K562 (cell line): ENCODE results near the gene DYRK1A. TPM values are rescaled to one million over a fixed set of nuclear protein-coding genes. Genes with fewer than 3 reads are reported as not detected.
A peak's percentile ranks its signal among the peaks of the same experiment; 100 is the strongest.

ENCODE experiments used
- CHAMP1 ChIP-seq: fragments of 450-650 bp; IDR thresholded peaks from 2 replicates; pipeline ENCODE4 v1.6.1; 2016; ENCODE audit warnings: mild to moderate bottlenecking
- CHCHD3 ChIP-seq: fragments of 250-450 bp; sonication (Bioruptor Pico); IDR thresholded peaks from 2 replicates; pipeline ENCODE4 v2.1.2; 2022; ENCODE audit warnings: mild to moderate bottlenecking
- CREM ChIP-seq: IDR thresholded peaks from 2 replicates; pipeline ENCODE4 v1.6.1; 2014; ENCODE audit warnings: antibody characterized with exemption, low read depth
- DPF2 ChIP-seq: fragments of 450-650 bp; IDR thresholded peaks from 2 replicates; pipeline ENCODE4 v1.6.1; 2016
- FOXK1 ChIP-seq: sonication (generic); formaldehyde crosslinking; IDR thresholded peaks from 2 replicates; pipeline ENCODE4 v1.8.0; 2022; ENCODE audit warnings: missing genetic modification reagents, mild to moderate bottlenecking, borderline replicate concordance
- GTF3C2 ChIP-seq: IDR thresholded peaks from 3 replicates; pipeline ENCODE4 v1.6.1; 2011; ENCODE audit warnings: borderline replicate concordance, mild to moderate bottlenecking, moderate library complexity; ENCODE audit not compliant: insufficient read length; ENCODE audit errors: extremely low read depth
- HES1 ChIP-seq: fragments of 450-650 bp; IDR thresholded peaks from 2 replicates; pipeline ENCODE4 v1.6.1; 2016; ENCODE audit warnings: low read depth, mild to moderate bottlenecking, moderate library complexity
- IRF9 ChIP-seq: fragments of 450-650 bp; IDR thresholded peaks from 2 replicates; pipeline ENCODE4 v1.6.1; 2016; ENCODE audit warnings: missing biosample characterization, missing genetic modification characterization
- PHF21A ChIP-seq: fragments of 450-650 bp; IDR thresholded peaks from 2 replicates; pipeline ENCODE4 v1.6.1; 2017; ENCODE audit warnings: low read depth, borderline replicate concordance
- POLR2AphosphoS2 ChIP-seq: IDR thresholded peaks from 2 replicates; pipeline ENCODE4 v1.6.1; 2012; ENCODE audit warnings: low read length, improper control_type of control experiment
- TGIF2 ChIP-seq: sonication (generic); formaldehyde crosslinking; IDR thresholded peaks from 2 replicates; pipeline ENCODE4 v1.8.1; 2022; ENCODE audit warnings: mild to moderate bottlenecking, missing genetic modification reagents, moderate library complexity
- THRAP3 ChIP-seq: fragments of 450-650 bp; IDR thresholded peaks from 2 replicates; pipeline ENCODE4 v1.6.1; 2016; ENCODE audit warnings: mild to moderate bottlenecking, inconsistent platforms, borderline replicate concordance
- USF2 ChIP-seq: sonication (generic); formaldehyde crosslinking; IDR thresholded peaks from 2 replicates; pipeline ENCODE4 v1.5.0; 2020; ENCODE audit warnings: missing genetic modification reagents
- XRCC5 ChIP-seq: fragments of 200-400 bp; formaldehyde crosslinking; IDR thresholded peaks from 2 replicates; pipeline ENCODE4 v1.6.1; 2017; ENCODE audit warnings: low read depth, mild to moderate bottlenecking, low read length
- ZNF165 ChIP-seq: fragments of 250-450 bp; sonication (Bioruptor Pico); IDR thresholded peaks from 2 replicates; pipeline ENCODE4 v1.4.0; 2020; ENCODE audit warnings: borderline replicate concordance
- ZNF184 ChIP-seq: sonication (generic); formaldehyde crosslinking; IDR thresholded peaks from 2 replicates; pipeline ENCODE4 v1.5.0; 2020; ENCODE audit warnings: missing genetic modification reagents
- ZNF740 ChIP-seq, 3 experiments: fragments of 200-800 bp in 1 of 3; sonication (Bioruptor generic) in 1 of 3; sonication (generic) in 1 of 3; formaldehyde crosslinking in 1 of 3; IDR thresholded peaks; 2 replicates each; pipeline versions ENCODE4 v1.6.1 to v1.8.0; 2016 to 2022; ENCODE audit warnings: mild to moderate bottlenecking in 2 of 3, missing compliant biosample characterization in 2 of 3, missing genetic modification characterization in 2 of 3, missing genetic modification reagents in 1 of 3
- ZNF76 ChIP-seq: fragments of 250-450 bp; sonication (Bioruptor Pico); IDR thresholded peaks from 2 replicates; pipeline ENCODE4 v1.4.0; 2020; ENCODE audit warnings: mild to moderate bottlenecking, moderate library complexity, borderline replicate concordance
- polyA plus RNA-seq, 8 experiments: library from polyadenylated mRNA; depleted of rRNA in 4 of 8; stranded (reverse) in 5 of 8; unstranded in 3 of 8; fragments of >200 nt; fragmentation: Nextera tagmentation in 2 of 8; fragmentation: Illumina TruSeq in 1 of 8; extraction: Ambion mirVana in 2 of 8; extraction: Trizol in 1 of 8; gene quantifications; 2 replicates each; pipeline versions ENCODE4 v1.2.1 to v1.2.3, GENCODE V29; 2011 to 2014; ENCODE audit warnings: inconsistent platforms in 1 of 8, missing spikeins in 1 of 8
- total RNA-seq, 7 experiments: library from RNA; depleted of rRNA in 6 of 7; stranded (reverse); fragments of >200 nt in 6 of 7; fragmentation: Illumina TruSeq in 2 of 7; extraction: Trizol in 2 of 7; gene quantifications; 2 replicates each; pipeline versions ENCODE4 v1.2.1 to v1.2.3, GENCODE V29; 2011 to 2021; ENCODE audit warnings: low replicate concordance in 1 of 7

Gene DYRK1A
- total and polyA plus RNA-seq, 9 of the 15 experiments (the other 6 are each of a cell fraction or from before 2014, with no cell fraction given): 3.7 to 64.8 (median 42.3) TPM

GRCh38 chr21:37455504-37455911 lies 88.9 kb downstream of the DYRK1A start (continued):
- TF ChIP-seq ZNF740 (CRISPR knock-in tag; IDR thresholded peaks at IDR 0.05) (no peak), ZNF740 (tag; IDR thresholded peaks at IDR 0.05) (no peak), IRF9 (tag) (no peak), ZNF165 (CRISPR knock-in tag) (no peak), CHCHD3 (CRISPR knock-in tag) (no peak), ZNF184 (CRISPR knock-in tag) (no peak), TGIF2 (peak; percentile 43; the same call in 1 of the 2 replicates), FOXK1 (no peak), ZNF76 (CRISPR knock-in tag) (no peak), PHF21A (no peak), GTF3C2 (no peak), CREM (peak; percentile 34; the same call in 1 of the 2 replicates), THRAP3 (no peak), DPF2 (peak; percentile 98), USF2 (CRISPR knock-in tag) (no peak), CHAMP1 (peak; percentile 66; the same call in 1 of the 2 replicates), XRCC5 (no peak), HES1 (peak; percentile 37; the same call in 1 of the 2 replicates), POLR2AphosphoS2 (no peak)
